HL-60/S4 (cell line): Measurements from ENCODE around the gene BCAS3.

Source experiments
- in situ Hi-C: fragments of 300-500 bp; cut with MboI; formaldehyde crosslinking; loops from 2 replicates; pipeline ENCODE4 v1.14.3; 2022; ENCODE audit warnings: low sequenced_read_pairs

BCAS3 gene

DNA sequence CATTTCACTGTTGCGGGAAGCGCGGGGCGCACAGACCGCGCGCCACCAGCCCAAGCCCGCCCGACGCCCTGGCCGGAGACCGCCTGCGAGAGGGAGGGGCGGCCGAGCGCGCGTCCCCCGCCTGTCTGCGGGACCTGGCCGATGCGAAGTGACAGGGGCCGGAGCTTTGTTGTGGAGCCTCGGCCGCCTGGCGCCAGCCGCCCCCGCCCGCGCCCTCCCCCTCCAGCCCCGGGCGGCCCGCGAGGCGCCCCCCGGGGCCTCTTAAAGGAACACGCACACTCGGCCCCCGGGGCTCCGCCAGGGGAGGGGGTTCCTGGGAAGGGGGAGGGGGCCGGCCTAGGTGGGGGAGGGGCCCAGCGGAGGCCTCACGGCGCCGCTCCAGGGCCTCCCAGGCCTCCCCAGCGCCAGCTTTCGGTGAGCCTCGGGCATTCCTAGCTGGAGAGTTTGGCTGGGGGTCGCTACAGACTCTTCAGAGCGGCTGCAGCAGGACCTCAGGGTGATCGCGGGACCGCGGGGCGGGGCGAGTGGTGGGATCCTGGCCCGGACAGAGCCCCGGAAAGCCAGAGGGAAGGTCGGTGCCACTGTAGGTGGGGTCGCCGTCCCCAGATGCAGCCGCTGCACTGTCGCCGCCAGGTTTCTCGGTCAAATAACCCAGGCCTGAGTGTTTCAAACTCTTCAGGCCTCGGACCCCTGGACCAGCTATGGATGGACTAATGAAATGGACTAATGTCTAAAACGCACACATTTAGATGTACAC lies 719.6 kb downstream of the BCAS3 start:
- in situ Hi-C loops, result loop anchor here (10.0 kb wide), 1 partner anchor 402 kb away; no protein-coding TSS in a partner anchor

GRCh38 chr17:61398721-61399130 lies 721.1 kb downstream of the BCAS3 start:
- in situ Hi-C loops, result loop anchor here (10.0 kb wide), 1 partner anchor 404 kb away; no protein-coding TSS in a partner anchor

DNA sequence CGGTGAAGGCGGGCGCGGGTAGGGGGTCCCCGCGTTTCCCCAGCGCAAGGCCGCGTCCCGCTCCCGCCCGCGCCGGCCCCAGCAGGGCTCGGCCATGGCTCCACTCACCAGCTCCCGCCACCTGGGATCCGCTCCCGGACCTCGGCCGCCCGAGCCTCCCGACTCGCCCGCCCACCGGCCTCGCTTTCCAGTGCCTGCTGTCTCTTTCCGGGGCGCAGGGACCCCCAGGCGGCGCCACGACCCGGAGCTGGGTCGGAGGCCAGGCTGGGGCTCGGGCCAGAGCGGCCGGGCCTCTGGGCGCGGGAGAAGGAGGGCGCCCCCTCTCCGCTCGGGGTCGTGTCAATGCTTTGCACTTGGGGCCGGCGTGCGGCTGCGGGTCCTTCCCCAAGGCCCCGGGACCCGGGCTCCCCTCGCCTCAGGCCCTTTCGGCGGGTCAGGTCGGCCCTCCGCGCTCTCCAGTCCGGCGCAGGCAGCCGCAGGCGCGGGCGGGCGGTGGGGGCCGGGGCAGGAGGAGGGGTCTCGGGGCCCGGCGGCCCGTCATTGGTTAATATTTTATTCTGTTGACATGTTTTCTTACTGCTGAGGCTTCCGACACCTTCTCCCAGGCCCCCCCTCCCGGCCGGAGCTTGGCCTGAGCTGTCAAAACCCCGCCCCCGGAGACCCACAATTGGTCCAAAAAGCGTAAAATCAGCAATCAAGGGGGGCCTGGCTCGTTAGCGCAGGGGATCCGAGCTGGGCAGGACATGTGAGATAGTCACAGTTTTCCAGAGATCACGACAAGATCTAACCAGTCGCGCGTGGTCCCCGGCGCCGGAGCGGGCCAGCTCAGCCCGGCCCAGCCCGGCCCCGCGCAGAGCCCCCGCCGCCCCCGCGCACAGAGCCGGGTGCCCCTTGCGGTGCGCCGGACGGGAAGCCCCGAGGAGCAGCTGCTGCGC lies 721.7 kb downstream of the BCAS3 start, which contains the start of gene TBX2:
Gene TBX2 (plus strand): TSS at position 713 of the 935 bp plus-strand sequence. CDS start 334 bp downstream, outside the sequence.
- in situ Hi-C loops, result loop anchor here (10.0 kb wide), 1 partner anchor 405 kb away; no protein-coding TSS in a partner anchor

- in situ Hi-C loops, result no loop called here
These were observed 722.5 kb downstream of the BCAS3 start for GRCh38 chr17:61400066-61400716.

DNA sequence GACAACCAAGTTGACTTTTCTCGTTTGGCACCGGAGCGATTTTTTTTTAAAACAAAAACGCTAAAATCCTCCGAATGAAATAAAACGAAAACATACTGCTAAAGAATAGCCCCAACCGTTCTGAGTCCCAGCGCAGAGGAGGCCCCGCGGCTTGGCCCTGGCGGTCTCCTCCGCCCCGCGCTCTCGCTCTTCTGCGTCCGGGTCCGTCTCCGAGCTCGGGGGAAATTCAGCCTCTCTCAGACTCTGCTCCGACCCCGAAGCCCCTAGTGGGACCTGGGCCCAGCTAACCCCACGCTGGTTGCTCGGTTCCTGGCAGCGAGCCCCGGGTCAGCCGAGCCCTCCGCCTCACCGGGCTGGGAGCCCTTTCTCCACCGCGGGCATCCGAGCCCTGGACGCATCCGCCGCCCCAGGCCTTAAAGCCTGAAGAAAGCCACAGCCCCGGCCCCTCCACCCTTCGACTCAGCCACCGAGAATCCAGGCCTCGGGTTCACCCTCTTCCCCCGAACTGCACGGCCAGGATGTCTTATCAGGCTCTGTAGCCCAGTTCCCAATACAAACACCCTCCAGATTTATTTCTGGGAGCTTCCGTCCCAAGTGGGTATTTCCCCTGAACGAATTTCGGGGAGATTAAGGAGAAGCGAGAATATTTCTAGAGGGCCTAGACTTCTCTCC lies 723.2 kb downstream of the BCAS3 start:
- in situ Hi-C loops, result no loop called here

GRCh38 chr17:61401389-61402072 lies 723.9 kb downstream of the BCAS3 start:
- in situ Hi-C loops, result no loop called here

GRCh38 chr17:61402073-61402541 lies 724.5 kb downstream of the BCAS3 start:
- in situ Hi-C loops, result no loop called here

- in situ Hi-C loops, result no loop called here
These were observed 725.5 kb downstream of the BCAS3 start for GRCh38 chr17:61402978-61403800.

DNA sequence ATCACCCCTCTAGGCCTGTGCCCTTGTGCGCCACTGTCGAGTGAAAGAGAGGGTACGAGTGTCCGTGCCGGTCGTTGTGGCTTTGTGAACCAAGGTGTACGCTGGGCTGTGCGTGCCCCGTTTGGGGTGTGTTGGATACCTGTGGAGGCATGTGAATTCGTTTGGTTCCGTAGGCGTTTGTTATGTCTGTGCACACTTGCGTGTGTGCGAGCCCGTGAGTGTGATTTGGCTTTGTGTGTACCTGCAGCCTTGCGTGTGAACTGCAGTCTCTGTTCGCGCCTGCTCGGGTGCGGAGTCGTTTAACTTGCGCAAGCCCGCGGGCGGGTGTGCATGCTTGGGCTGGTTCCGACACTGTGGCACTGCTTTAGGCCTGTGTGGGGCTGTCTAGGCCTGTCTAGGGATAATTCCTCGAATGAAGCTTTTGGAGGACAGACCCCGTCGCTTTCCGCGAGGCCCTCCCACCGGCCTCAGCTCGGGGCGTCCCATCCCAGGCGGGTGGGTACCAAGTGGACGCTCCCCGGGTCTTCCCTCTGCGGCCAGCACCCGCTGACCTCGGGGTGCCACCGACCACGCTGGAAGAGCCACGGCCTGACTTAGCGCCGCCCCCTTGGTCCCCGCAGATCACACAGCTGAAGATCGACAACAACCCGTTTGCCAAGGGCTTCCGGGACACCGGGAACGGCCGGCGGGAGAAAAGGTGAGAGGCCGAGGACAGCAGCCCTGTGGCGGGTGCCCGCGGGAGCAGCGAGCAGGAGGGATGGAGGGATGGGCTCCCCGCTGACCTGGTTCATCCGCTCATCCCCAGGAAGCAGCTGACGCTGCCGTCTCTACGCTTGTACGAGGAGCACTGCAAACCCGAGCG lies 726.4 kb downstream of the BCAS3 start:
- in situ Hi-C loops, result no loop called here

DNA sequence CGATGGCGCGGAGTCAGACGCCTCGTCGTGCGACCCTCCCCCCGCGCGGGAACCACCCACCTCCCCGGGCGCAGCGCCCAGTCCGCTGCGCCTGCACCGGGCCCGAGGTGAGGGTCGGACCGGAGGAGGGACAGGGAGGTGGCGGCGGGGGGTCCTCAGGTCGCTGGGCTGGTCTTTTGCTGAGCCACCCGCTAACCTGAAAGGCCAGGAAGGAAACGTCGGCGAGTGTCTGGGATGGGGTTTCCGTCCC lies 726.9 kb downstream of the BCAS3 start:
- in situ Hi-C loops, result no loop called here

DNA sequence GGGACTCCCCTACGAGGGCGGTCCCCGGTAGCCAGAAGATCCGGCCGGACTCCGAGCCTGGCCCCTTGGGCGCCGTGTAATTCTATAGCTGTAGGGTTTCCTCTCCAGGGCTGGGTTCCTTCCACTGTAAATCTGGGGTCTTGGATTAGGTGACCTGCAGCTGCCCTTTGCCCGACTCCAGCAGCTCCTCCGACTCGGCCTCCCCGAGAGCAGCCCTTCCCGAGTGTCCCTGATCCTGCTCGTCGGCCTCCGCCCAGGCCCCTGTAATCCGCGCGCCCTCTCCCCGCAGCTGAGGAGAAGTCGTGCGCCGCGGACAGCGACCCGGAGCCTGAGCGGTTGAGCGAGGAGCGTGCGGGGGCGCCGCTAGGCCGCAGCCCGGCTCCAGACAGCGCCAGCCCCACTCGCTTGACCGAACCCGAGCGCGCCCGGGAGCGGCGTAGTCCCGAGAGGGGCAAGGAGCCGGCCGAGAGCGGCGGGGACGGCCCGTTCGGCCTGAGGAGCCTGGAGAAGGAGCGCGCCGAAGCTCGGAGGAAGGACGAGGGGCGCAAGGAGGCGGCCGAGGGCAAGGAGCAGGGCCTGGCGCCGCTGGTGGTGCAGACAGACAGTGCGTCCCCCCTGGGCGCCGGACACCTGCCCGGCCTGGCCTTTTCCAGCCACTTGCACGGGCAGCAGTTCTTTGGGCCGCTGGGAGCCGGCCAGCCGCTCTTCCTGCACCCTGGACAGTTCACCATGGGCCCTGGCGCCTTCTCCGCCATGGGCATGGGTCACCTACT lies 727.4 kb downstream of the BCAS3 start:
- in situ Hi-C loops, result no loop called here

DNA sequence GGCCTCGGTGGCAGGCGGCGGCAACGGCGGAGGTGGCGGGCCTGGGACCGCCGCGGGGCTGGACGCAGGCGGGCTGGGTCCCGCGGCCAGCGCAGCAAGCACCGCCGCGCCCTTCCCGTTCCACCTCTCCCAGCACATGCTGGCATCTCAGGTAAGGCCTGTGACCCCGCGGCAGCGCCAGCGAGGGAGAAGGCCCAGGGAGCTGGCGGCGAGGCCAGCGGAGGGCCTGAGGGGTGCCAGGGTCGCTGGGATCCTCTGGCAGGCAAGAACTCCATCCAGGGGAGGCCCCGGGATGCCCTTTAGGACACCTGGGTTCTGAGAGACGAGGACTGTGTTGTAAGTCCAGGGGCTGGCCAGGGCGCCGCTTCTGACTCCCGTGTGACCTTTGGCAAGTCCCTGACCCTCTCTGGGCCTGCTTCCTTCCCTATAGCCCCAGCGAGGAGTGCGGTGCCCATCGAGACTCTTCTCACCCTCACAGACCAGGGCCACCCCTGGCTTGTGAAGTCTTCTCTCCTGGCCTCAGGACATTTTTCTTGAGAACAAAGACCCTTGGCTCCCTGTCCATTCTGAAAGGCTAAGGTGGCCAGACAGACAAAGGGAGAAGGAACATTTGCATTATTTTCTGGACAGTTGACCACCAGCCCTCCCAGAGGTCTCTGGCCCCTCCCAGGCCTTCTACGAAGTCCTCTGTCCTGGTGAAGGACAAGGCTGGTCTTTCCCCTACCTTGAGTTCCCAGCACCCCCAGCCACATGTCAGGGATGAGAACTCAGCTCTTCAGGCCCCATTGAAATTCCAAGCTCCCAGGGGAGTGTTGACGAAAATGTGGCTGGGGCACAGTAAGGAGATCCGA lies 728.3 kb downstream of the BCAS3 start:
- in situ Hi-C loops, result no loop called here

DNA sequence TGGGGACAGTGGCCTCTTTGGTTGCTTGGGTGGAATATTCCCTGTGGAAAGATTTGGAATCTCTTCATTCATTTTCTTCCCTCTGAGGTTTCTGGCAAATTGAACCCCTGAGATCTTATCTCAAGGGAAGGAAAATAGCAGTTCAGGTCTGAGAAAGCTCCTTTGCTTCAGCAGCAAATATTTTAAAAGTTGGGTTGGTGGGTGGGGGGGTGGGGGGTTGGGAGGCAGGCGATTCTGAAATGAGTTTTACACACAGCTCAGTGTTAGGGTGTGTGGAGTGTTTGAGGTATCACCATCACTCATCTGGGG lies 728.8 kb downstream of the BCAS3 start:
- in situ Hi-C loops, result no loop called here

DNA sequence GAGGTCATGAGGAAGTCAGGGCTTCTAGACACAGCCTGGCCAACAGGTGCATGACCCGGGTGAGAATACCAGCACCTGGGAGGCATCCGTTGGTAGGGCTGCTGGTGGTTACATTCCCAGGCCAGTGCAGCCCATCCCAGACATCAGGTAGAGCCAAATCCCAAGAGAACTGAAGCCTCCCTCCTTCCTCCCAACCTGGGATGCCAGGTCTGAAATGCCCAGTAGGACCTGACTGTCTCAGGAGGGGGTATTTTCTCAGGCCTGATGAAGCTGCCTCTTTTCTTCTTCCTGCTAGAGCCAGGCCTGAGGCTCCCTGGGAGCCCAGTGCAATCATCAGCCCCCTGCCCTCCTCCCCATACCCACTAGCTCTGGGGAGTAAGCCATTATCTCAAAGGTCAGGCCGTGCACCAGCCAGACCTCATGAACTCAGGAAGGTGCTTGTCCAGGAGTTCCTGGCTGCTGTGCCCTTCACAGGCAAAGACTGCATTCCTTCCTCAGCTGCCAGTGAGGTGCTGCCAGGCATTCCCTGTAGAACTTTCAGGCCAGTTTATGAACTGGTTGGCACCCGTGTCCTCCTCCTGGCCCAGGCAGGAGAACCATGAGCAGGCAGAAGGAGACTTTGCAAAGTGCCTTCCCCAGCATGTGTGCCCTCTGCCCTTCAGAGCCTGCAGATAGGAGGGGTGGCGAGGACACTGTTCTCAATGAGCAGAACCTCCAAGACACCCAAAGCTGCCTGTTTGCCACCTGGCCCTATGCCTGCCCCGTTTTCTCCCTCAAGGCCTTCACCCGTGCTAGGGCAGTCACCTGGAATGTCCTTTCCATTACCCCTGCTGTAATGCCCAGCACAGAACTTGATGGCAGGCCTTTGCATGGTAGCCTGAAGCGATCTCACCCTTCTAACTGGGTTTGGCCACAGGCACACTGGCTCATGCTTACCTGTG lies 729.6 kb downstream of the BCAS3 start:
- in situ Hi-C loops, result no loop called here

DNA sequence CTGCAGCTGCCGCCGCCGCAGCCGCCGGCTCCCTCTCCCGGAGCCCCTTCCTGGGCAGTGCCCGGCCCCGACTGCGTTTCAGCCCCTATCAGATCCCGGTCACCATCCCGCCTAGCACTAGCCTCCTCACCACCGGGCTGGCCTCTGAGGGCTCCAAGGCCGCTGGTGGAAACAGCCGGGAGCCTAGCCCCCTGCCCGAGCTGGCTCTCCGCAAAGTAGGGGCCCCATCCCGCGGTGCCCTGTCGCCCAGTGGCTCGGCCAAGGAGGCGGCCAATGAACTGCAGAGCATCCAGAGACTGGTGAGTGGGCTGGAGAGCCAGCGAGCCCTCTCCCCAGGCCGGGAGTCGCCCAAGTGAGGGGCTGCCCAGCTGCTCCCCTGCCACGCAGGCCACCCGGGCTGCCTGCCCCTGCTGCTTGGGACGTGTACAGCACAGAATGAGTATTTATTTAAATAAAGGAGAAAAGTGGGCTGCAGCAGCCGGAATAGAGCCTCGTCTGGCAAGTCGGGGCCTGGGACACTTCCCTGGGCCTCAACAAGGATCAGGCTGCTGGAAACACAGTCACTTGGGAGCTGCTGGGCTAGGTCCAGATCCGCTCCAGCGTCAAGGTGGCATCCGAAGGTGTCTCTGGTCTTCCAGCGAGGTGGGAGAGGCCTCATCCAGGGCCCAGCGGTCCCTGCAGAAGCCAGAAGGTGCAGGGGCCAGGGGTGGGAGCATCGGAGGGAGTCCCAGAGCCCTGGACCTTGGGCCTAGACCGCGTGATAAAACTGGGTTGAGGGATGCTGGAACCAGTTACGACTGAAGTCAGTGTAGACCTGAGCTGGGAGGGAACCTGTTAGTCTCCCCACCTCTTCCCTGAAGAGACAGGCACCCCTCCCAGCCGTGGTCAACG lies 730.7 kb downstream of the BCAS3 start:
- in situ Hi-C loops, result no loop called here
